NB4 (cell line): ENCODE data around the gene RAB23.

ENCODE experiments used
- DNase-seq: peaks from one replicate; pipeline ENCODE4 v3.0.0; 2010; ENCODE audit warnings: low read depth
- H3K4me3 ChIP-seq: one replicate; pipeline ENCODE4 v1.5.1; 2011; ENCODE audit warnings: mild to moderate bottlenecking, low read depth, low read length, moderate library complexity
- CTCF ChIP-seq: IDR thresholded peaks from one replicate; pipeline ENCODE4 v1.5.1; 2012; ENCODE audit warnings: low read depth, low read length
- MYC ChIP-seq: IDR thresholded peaks from 2 replicates; pipeline ENCODE4 v1.6.1; 2011; ENCODE audit warnings: low read depth, low read length
- POLR2A ChIP-seq: IDR thresholded peaks from 2 replicates; pipeline ENCODE4 v1.6.1; 2011; ENCODE audit warnings: mild to moderate bottlenecking; ENCODE audit not compliant: insufficient read length; ENCODE audit errors: extremely low read depth
- TF ChIP-seq, protein P1 (sequence below): IDR thresholded peaks from 2 replicates; pipeline ENCODE4 v1.6.1; 2011; ENCODE audit warnings: low read depth, low read length

The RAB23 gene

GRCh38 chr6:57141451-57142177 is 80.5 kb downstream of the RAB23 start:
- TF ChIP-seq POLR2A (no peak), CTCF (no peak), MYC (no peak)
- TF ChIP-seq, protein P1, sequence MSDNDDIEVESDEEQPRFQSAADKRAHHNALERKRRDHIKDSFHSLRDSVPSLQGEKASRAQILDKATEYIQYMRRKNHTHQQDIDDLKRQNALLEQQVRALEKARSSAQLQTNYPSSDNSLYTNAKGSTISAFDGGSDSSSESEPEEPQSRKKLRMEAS = no peak
- H3K4me3 ChIP-seq = no peak overlapping the region
- DNase-seq = no peak

- H3K4me3 ChIP-seq = no peak overlapping the region
- TF ChIP-seq, protein P1 = no peak
- DNase-seq = no peak
Measured at GRCh38 chr6:57138026-57138425, 84.1 kb downstream of the RAB23 start.

DNA sequence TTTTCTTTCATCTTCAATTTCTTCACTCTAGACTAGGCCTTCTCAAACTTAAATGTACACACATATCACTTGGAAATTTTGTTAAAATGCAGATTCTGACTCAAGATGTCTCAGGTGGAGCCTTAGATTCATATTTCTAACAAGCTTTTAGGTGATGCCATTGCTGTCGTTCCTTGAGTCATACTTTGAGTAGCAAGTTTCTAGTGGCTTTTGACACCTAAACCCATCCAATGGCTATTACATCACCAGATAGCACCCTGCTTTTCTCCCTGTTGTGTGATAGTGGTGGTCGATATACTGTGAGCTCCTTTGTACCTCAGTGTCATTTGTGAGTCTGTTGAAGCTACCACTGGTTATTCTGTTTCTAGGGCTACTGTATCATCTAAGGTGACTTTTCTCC is 84.8 kb downstream of the RAB23 start:
- TF ChIP-seq, protein P1 = no peak
- TF ChIP-seq CTCF = no peak
- no peak for TF ChIP-seq MYC
- TF ChIP-seq POLR2A = no peak
- H3K4me3 ChIP-seq = no peak overlapping the region
- no peak for DNase-seq
